HepG2 (cell line): ENCODE data around the gene PEX19. TPM values are rescaled to one million over a fixed set of nuclear protein-coding genes. Genes with fewer than 3 reads are reported as not detected.

Experiments
- ATAC-seq: fragments of 200-7000 bp; cut with Tn5 transposase; 3 replicates; pipeline ENCODE4 v1.9.1; 2020; ENCODE audit warnings: mild to moderate bottlenecking, moderate library complexity
- Bru-seq: library from RNA; stranded (reverse); fragments of 400-500 nt; gene quantifications from one replicate; lab custom pipeline; 2021; lab: Mats Ljungman, UMichigan
- BruChase-seq, 2 experiments: library from RNA; stranded (reverse); fragments of 400-500 nt; gene quantifications; one replicate each; lab custom pipeline; 2021; lab: Mats Ljungman, UMichigan
- BruUV-seq: library from RNA; stranded (reverse); fragments of 400-500 nt; replicated peaks from 2 replicates; lab custom pipeline; 2021; lab: Mats Ljungman, UMichigan
- CTCF ChIA-PET: fragments of 300-600 bp; formaldehyde crosslinking; extraction: SDS; loops from one replicate; lab custom pipeline; 2021; ENCODE audit warnings: low total read pairs, inconsistent platforms, low intra/inter-chr PET ratio; lab: Yijun Ruan, JAX
- POLR2A ChIA-PET: fragments of 350-600 bp; sonication (Branson Sonifier 250); formaldehyde crosslinking; loops from one replicate; lab custom pipeline; 2020; ENCODE audit warnings: antibody characterized with exemption, inconsistent platforms; lab: Yijun Ruan, JAX
- DNase-seq: peaks from one replicate; pipeline ENCODE4 v3.0.0-alpha.2; 2015; ENCODE audit warnings: low spot score
- FAIRE-seq: peaks from 3 replicates; lab custom pipeline; 2011; peaks lifted over from hg19 to GRCh38; lab: Jason Lieb, UNC
- H2AFZ ChIP-seq: one replicate; pipeline ENCODE4 v1.6.1; 2011; ENCODE audit warnings: low read length, inconsistent platforms
- H3K27ac ChIP-seq: fragments of 300-600 bp; 3 replicates; pipeline ENCODE4 v1.8.0; 2011; ENCODE audit warnings: mixed run types, mild to moderate bottlenecking, mixed read lengths, low read length, inconsistent platforms; ENCODE audit not compliant: insufficient read depth; ENCODE audit errors: extremely low read length
- H3K27me3 ChIP-seq, 2 experiments: fragments of 200-600 bp in 1 of 2; 2 replicates in 1 of 2; 3 replicates in 1 of 2; pipeline versions ENCODE4 v1.6.0 to v1.8.0; 2011; ENCODE audit warnings: low read length in 2 of 2, mild to moderate bottlenecking in 2 of 2, moderate library complexity in 2 of 2, inconsistent platforms in 1 of 2; ENCODE audit not compliant: insufficient read depth in 2 of 2, control insufficient read depth in 1 of 2
- H3K36me3 ChIP-seq, 2 experiments: fragments of 200-600 bp in 1 of 2; replicated peaks in 1 of 2; 2 replicates in 1 of 2; 3 replicates in 1 of 2; pipeline versions ENCODE4 v1.5.1 to v1.8.0; 2011; ENCODE audit warnings: low read length in 2 of 2, inconsistent platforms in 1 of 2; ENCODE audit not compliant: insufficient read depth in 2 of 2, control insufficient read depth in 1 of 2
- H3K4me1 ChIP-seq: 2 replicates; pipeline ENCODE4 v1.5.1; 2012; ENCODE audit warnings: low read length, inconsistent platforms; ENCODE audit not compliant: insufficient read depth
- H3K4me2 ChIP-seq: 2 replicates; pipeline ENCODE4 v1.6.0; 2011; ENCODE audit warnings: low read depth, low read length, inconsistent platforms
- H3K4me3 ChIP-seq, 3 experiments: fragments of 200-600 bp in 1 of 3; sonication (generic), shearing (Covaris generic) in 1 of 3; replicated peaks in 1 of 3; 2 replicates each; pipeline ENCODE4 v1.5.1; 2011 to 2016; ENCODE audit warnings: low read length in 3 of 3, inconsistent platforms in 2 of 3, low read depth in 2 of 3, mild to moderate bottlenecking in 2 of 3, control low read depth in 1 of 3, mixed read lengths in 1 of 3; ENCODE audit not compliant: insufficient read depth in 1 of 3
- H3K79me2 ChIP-seq: one replicate; pipeline ENCODE4 v1.6.1; 2011; ENCODE audit warnings: low read length, inconsistent platforms; ENCODE audit not compliant: insufficient read depth
- H3K9ac ChIP-seq: 2 replicates; pipeline ENCODE4 v1.6.0; 2011; ENCODE audit warnings: mild to moderate bottlenecking, low read depth, low read length, inconsistent platforms; ENCODE audit not compliant: insufficient read depth
- H3K9me3 ChIP-seq: 2 replicates; pipeline ENCODE4 v1.5.1; 2012; ENCODE audit warnings: mild to moderate bottlenecking, low read length
- H4K20me1 ChIP-seq: 2 replicates; pipeline ENCODE4 v1.6.0; 2011; ENCODE audit warnings: inconsistent platforms, mild to moderate bottlenecking, low read length, moderate library complexity; ENCODE audit not compliant: insufficient read depth
- ATF2 ChIP-seq: sonication (generic); formaldehyde crosslinking; IDR thresholded peaks from 2 replicates; pipeline ENCODE4 v1.4.0; 2020; ENCODE audit warnings: missing genetic modification reagents
- ETV5 ChIP-seq: IDR thresholded peaks from 2 replicates; pipeline ENCODE4 v1.6.1; 2018; ENCODE audit warnings: missing biosample characterization, missing genetic modification reagents, inconsistent platforms, borderline replicate concordance
- GATAD1 ChIP-seq: IDR thresholded peaks from 2 replicates; pipeline ENCODE4 v1.6.1; 2016; ENCODE audit warnings: missing genetic modification reagents, missing compliant biosample characterization
- HOXA3 ChIP-seq: sonication (generic); formaldehyde crosslinking; IDR thresholded peaks from 2 replicates; pipeline ENCODE4 v1.5.0; 2020; ENCODE audit warnings: missing genetic modification reagents
- KAT8 ChIP-seq: IDR thresholded peaks from 2 replicates; pipeline ENCODE4 v1.6.1; 2016; ENCODE audit warnings: missing genetic modification reagents, missing compliant biosample characterization
- KMT2A ChIP-seq: sonication (generic); formaldehyde crosslinking; IDR thresholded peaks from 2 replicates; pipeline ENCODE4 v1.4.0; 2020; ENCODE audit warnings: missing genetic modification reagents
- NR2C2 ChIP-seq: sonication (generic); formaldehyde crosslinking; IDR thresholded peaks from 2 replicates; pipeline ENCODE4 v1.4.0; 2020; ENCODE audit warnings: missing genetic modification reagents, mild to moderate bottlenecking, moderate library complexity, borderline replicate concordance
- ZNF484 ChIP-seq: sonication (generic); formaldehyde crosslinking; IDR thresholded peaks from 2 replicates; pipeline ENCODE4 v1.5.1; 2020; ENCODE audit warnings: mild to moderate bottlenecking, low read depth, missing genetic modification reagents, borderline replicate concordance
- ZNF609 ChIP-seq: sonication (generic); formaldehyde crosslinking; IDR thresholded peaks from 2 replicates; pipeline ENCODE4 v1.4.0; 2020; ENCODE audit warnings: mild to moderate bottlenecking, missing genetic modification reagents, borderline replicate concordance
- ZNF670 ChIP-seq: sonication (generic); formaldehyde crosslinking; IDR thresholded peaks from 2 replicates; pipeline ENCODE4 v1.8.0; 2022; ENCODE audit warnings: mild to moderate bottlenecking, missing genetic modification reagents, borderline replicate concordance
- WGBS: methylation state at CpG from one replicate; pipeline ENCODE4 v1.1.6; 2017; ENCODE audit warnings: low lambda C conversion rate; 5-methylcytosine and 5-hydroxymethylcytosine counted together
- in situ Hi-C: cut with HindIII; loops from 2 replicates; pipeline ENCODE4 v1.10.0; 2017; ENCODE audit warnings: low pct_unique_long_range_greater_than_20kb; ENCODE audit not compliant: extremely low pct_ligation_motif_present
- intact Hi-C: fragments of 100-400 bp; cut with micrococcal nuclease; formaldehyde crosslinking; loops from one replicate; pipeline ENCODE4 v1.10.0; 2022; ENCODE audit not compliant: unreplicated experiment
- long read RNA-seq, 2 experiments: library from RNA in 1 of 2; library from polyadenylated mRNA in 1 of 2; stranded (forward) in 1 of 2; unstranded in 1 of 2; transcript quantifications; one replicate each; pipeline ENCODE4 v2.0.0, GENCODE V29; 2019 to 2022
- polyA minus RNA-seq, 3 experiments: library from RNA; depleted of rRNA, polyadenylated mRNA; stranded (reverse); fragments of >200 nt; gene quantifications; 2 replicates each; pipeline ENCODE4 v1.2.3, GENCODE V29; 2011; ENCODE audit warnings: low replicate concordance in 1 of 3
- polyA plus RNA-seq, 8 experiments: library from polyadenylated mRNA; depleted of rRNA in 3 of 8; stranded (reverse) in 7 of 8; unstranded in 1 of 8; fragments of >200 nt; fragmentation: Illumina TruSeq in 4 of 8; extraction: Trizol in 4 of 8; gene quantifications; 2 replicates each; pipeline versions ENCODE4 v1.2.1 to v1.2.3, GENCODE V29; 2011 to 2016; ENCODE audit warnings: low read depth in 4 of 8, missing spikeins in 1 of 8, mixed read lengths in 1 of 8; ENCODE audit not compliant: insufficient read depth in 1 of 8
- total RNA-seq, 5 experiments: library from RNA; depleted of rRNA; stranded (reverse); fragments of >200 nt; fragmentation: Illumina TruSeq; extraction: Trizol; gene quantifications; 2 replicates each; pipeline ENCODE4 v1.2.3, GENCODE V29; 2016; ENCODE audit warnings: low read depth in 1 of 5

The PEX19 gene
- total RNA-seq (2016; rRNA removed; fragmentation: Illumina TruSeq; extraction: Trizol) (47.0 and 81.9 TPM in 2 replicates), polyA plus RNA-seq (2011; rRNA removed) (48.3 and 51.8 TPM in 2 replicates), polyA minus RNA-seq (2011; rRNA and poly(A)+ RNA removed; ENCODE audit: low replicate concordance) (56.5 and 59.3 TPM in 2 replicates), Bru-seq, nascent RNA (percentile 78 among the genes with signal in this experiment), BruChase-seq, experiment 1, labeled RNA remaining after a 6-hour chase (percentile 95 among the genes with signal in this experiment), BruChase-seq, experiment 2, labeled RNA remaining after a 2-hour chase (percentile 90 among the genes with signal in this experiment)
- total RNA-seq (2016; cell fraction: cytosol; rRNA removed; fragmentation: Illumina TruSeq; extraction: Trizol; ENCODE audit: low read depth), result 5.1 and 6.3 TPM in 2 replicates
- 44.9 and 86.0 TPM in 2 replicates for total RNA-seq (2016; cell fraction: insoluble cytoplasmic fraction; rRNA removed; fragmentation: Illumina TruSeq; extraction: Trizol)
- total RNA-seq (2016; cell fraction: membrane; rRNA removed; fragmentation: Illumina TruSeq; extraction: Trizol), result 19.1 and 20.5 TPM in 2 replicates
- 28.9 and 32.0 TPM in 2 replicates for total RNA-seq (2016; cell fraction: nucleus; rRNA removed; fragmentation: Illumina TruSeq; extraction: Trizol)
- polyA plus RNA-seq (2011; cell fraction: cytosol; rRNA removed), result 34.9 and 46.4 TPM in 2 replicates
- 23.3 and 28.0 TPM in 2 replicates for polyA plus RNA-seq (2011; cell fraction: nucleus; rRNA removed)
- polyA plus RNA-seq (2012), result 38.3 and 48.7 TPM in 2 replicates
- 5.2 and 6.2 TPM in 2 replicates for polyA plus RNA-seq (2016; cell fraction: cytosol; fragmentation: Illumina TruSeq; extraction: Trizol; ENCODE audit: low read depth)
- polyA plus RNA-seq (2016; cell fraction: insoluble cytoplasmic fraction; fragmentation: Illumina TruSeq; extraction: Trizol; ENCODE audit: low read depth), result 84.0 and 84.9 TPM in 2 replicates
- polyA plus RNA-seq (2016; cell fraction: membrane; fragmentation: Illumina TruSeq; extraction: Trizol; ENCODE audit: low read depth), result 12.8 and 14.7 TPM in 2 replicates
- 30.0 and 35.6 TPM in 2 replicates for polyA plus RNA-seq (2016; cell fraction: nucleus; fragmentation: Illumina TruSeq; extraction: Trizol; ENCODE audit: insufficient read depth, low read depth)
- polyA minus RNA-seq (2011; cell fraction: cytosol; rRNA and poly(A)+ RNA removed), result 28.6 and 31.3 TPM in 2 replicates
- polyA minus RNA-seq (2011; cell fraction: nucleus; rRNA and poly(A)+ RNA removed), result 48.5 and 69.5 TPM in 2 replicates
- long read RNA-seq, experiment 1, transcript PEX19-201 (8 exons, 3,661 nt), result major isoform, 51 of 63 reads
- long read RNA-seq, experiment 1, partial matches to known transcripts, result 6 of 63 reads
- long read RNA-seq, experiment 1, other reads (novel, unspliced or antisense), result 4 of 63 reads
- long read RNA-seq, experiment 2, transcript PEX19-201 (8 exons, 3,661 nt), result major isoform, 34 of 57 reads
- long read RNA-seq, experiment 2, partial matches to known transcripts, result 3 of 57 reads
- long read RNA-seq, experiment 2, other reads (novel, unspliced or antisense), result 20 of 57 reads

GRCh38 chr1:160284782-160285344 is at the start of gene PEX19:
Gene PEX19, minus strand, starts transcription at chr1:160285133. Its CDS starts 9 bp downstream, at chr1:160285124.
- Histone ChIP-seq H3K79me2 (peaks cover 18% of the 10 kb centered on the region), H3K36me3 (peaks cover 8 to 42% of the 10 kb centered on the region in 2 experiments), H3K9me3 (no peaks in the 10 kb centered on the region), H3K4me1 (peaks cover 17% of the 10 kb centered on the region), H3K4me3 (peak within 1 kb of the TSS; percentile 70 to 82 (median 75)), H4K20me1 (no peaks in the 10 kb centered on the region), H3K4me2 (peak within 1 kb of the TSS; percentile 91), H3K27ac (peak within 1 kb of the TSS; percentile 70), H3K9ac (peak within 1 kb of the TSS; percentile 89), H3K27me3 (no peaks in the 10 kb centered on the region; a peak in 1 of 5 replicates), H2AFZ (no peak within 1 kb of the TSS)
- BruUV-seq, result TSS peak; percentile 91
- 0% methylated on average over 25 of the region's 27 CpGs for WGBS
- FAIRE-seq, result peak; percentile 91
- ChIA-PET CTCF (no interaction called here), POLR2A (interaction anchor here (0.6 to 3.7 kb wide), 9 partner anchors 9 to 254 kb away, joined by 3 to 31 read pairs (median 4); partner anchors contain the start of genes DCAF8 and IGSF8)
- intact Hi-C loops, result loop anchor here (2.0 kb wide), 1 partner anchor 22 kb away; the partner anchor contains the start of gene DCAF8
- ATAC-seq, result peak; percentile 97
- in situ Hi-C loops, result no loop called here
- peak; percentile 85 for DNase-seq
- TF ChIP-seq KAT8 (CRISPR knock-in tag), result peak; percentile 90
- TF ChIP-seq HOXA3 (CRISPR knock-in tag), result peak; percentile 87
- no peak for TF ChIP-seq ZNF670 (CRISPR knock-in tag)
- no peak for TF ChIP-seq ZNF484 (CRISPR knock-in tag)
- TF ChIP-seq ZNF609 (CRISPR knock-in tag), result no peak
- peak; percentile 92 for TF ChIP-seq GATAD1 (CRISPR knock-in tag)
- peak; percentile 52; the same call in 1 of the 2 replicates for TF ChIP-seq ATF2 (CRISPR knock-in tag)
- TF ChIP-seq ETV5 (CRISPR knock-in tag), result 0 out of 2 replicates have a peak, but pooled peaks have one; percentile 20
- TF ChIP-seq KMT2A (CRISPR knock-in tag), result peak; percentile 62; the same call in 1 of the 2 replicates
- TF ChIP-seq NR2C2 (CRISPR knock-in tag), result peak; percentile 47
